Measurements from ENCODE around the gene ZNF280A.
"Not testable (repeated sequence)": the region's sequence is repeated elsewhere in the genome, so short reads cannot be mapped to it uniquely, and the experiment has no call there.

The ZNF280A gene

GRCh38 chr22:22538226-22538989, 18.3 kb upstream of the ZNF280A start:
- FAIRE-seq = no peak

GRCh38 chr22:22536916-22537315, 16.8 kb upstream of the ZNF280A start:
- FAIRE-seq = no peak

GRCh38 chr22:22536515-22536914, 16.4 kb upstream of the ZNF280A start:
- no peak for FAIRE-seq

- FAIRE-seq = no peak
Observed at GRCh38 chr22:22535662-22536061, 15.6 kb upstream of the ZNF280A start.

GRCh38 chr22:22534604-22535415, 14.7 kb upstream of the ZNF280A start:
- no peak for FAIRE-seq

GRCh38 chr22:22533863-22534262, 13.8 kb upstream of the ZNF280A start:
- no peak for FAIRE-seq

- FAIRE-seq = no peak
Observed at GRCh38 chr22:22533417-22533816, 13.3 kb upstream of the ZNF280A start.

GRCh38 chr22:22532547-22533071, 12.5 kb upstream of the ZNF280A start:
- not testable (repeated sequence) for FAIRE-seq

- FAIRE-seq = no peak
Observed at GRCh38 chr22:22531770-22532546, 11.9 kb upstream of the ZNF280A start.

GRCh38 chr22:22528780-22529179, 8.7 kb upstream of the ZNF280A start:
- no peak for FAIRE-seq

GRCh38 chr22:22527312-22527711, 7.2 kb upstream of the ZNF280A start:
- FAIRE-seq = no peak

- FAIRE-seq = no peak
Observed at GRCh38 chr22:22526125-22526912, 6.2 kb upstream of the ZNF280A start.

GRCh38 chr22:22523494-22523893, 3.4 kb upstream of the ZNF280A start:
- no peak for FAIRE-seq

- FAIRE-seq = no peak
Observed at GRCh38 chr22:22521631-22522030, 1.6 kb upstream of the ZNF280A start.

GRCh38 chr22:22520667-22521602, 865 bp upstream of the ZNF280A start:
- FAIRE-seq = no peak

GRCh38 chr22:22519591-22519990, 479 bp downstream of the ZNF280A start:
- FAIRE-seq = no peak

- FAIRE-seq = no peak
Observed at GRCh38 chr22:22516992-22517391, 3.1 kb downstream of the ZNF280A start.

GRCh38 chr22:22515890-22516289, 4.2 kb downstream of the ZNF280A start:
- no peak for FAIRE-seq

GRCh38 chr22:22514431-22514830, 5.6 kb downstream of the ZNF280A start:
- FAIRE-seq = not testable (repeated sequence)

GRCh38 chr22:22513619-22514018, 6.5 kb downstream of the ZNF280A start:
- no peak for FAIRE-seq

GRCh38 chr22:22512951-22513350, 7.1 kb downstream of the ZNF280A start:
- FAIRE-seq = no peak
